Astrocyte of the cerebellum (primary cell): Measurements from ENCODE around the gene VSTM2B.

ENCODE experiments used
- DNase-seq: peaks from one replicate; pipeline ENCODE4 v3.0.0-alpha.2; 2011; ENCODE audit warnings: low read depth
- H3K4me3 ChIP-seq: 2 replicates; pipeline ENCODE4 v1.5.1; 2011; ENCODE audit warnings: mild to moderate bottlenecking, low read depth, low read length, moderate library complexity
- CTCF ChIP-seq: IDR thresholded peaks from 2 replicates; pipeline ENCODE4 v1.5.1; 2012; ENCODE audit warnings: low read length, low read depth, moderate library complexity, mild to moderate bottlenecking; ENCODE audit errors: missing control alignments
- in situ Hi-C: cut with HindIII; loops from 2 replicates; pipeline ENCODE4 v1.10.0; 2017; ENCODE audit warnings: low sequenced_read_pairs

The VSTM2B gene

GRCh38 chr19:29576761-29577648, 51.2 kb downstream of the VSTM2B start:
- H3K4me3 ChIP-seq, result no peak overlapping the region
- in situ Hi-C loops, result no loop called here
- DNase-seq, result no peak
- TF ChIP-seq CTCF, result no peak

- in situ Hi-C loops, result no loop called here
- no peak for DNase-seq
- no peak for TF ChIP-seq CTCF
- no peak overlapping the region for H3K4me3 ChIP-seq
Measured at GRCh38 chr19:29577649-29577963, 51.8 kb downstream of the VSTM2B start.

GRCh38 chr19:29578349-29578748, 52.6 kb downstream of the VSTM2B start:
- no peak for DNase-seq
- in situ Hi-C loops, result no loop called here

GRCh38 chr19:29579308-29579910, 53.6 kb downstream of the VSTM2B start:
- no peak overlapping the region for H3K4me3 ChIP-seq
- in situ Hi-C loops, result no loop called here
- TF ChIP-seq CTCF, result no peak
- DNase-seq, result no peak

More at GRCh38 chr19:29578349-29578748, 52.6 kb downstream of the VSTM2B start:
- H3K4me3 ChIP-seq, result no peak overlapping the region
- TF ChIP-seq CTCF, result no peak

GRCh38 chr19:29581398-29581797, 55.6 kb downstream of the VSTM2B start:
- no peak for DNase-seq
- H3K4me3 ChIP-seq, result no peak overlapping the region
- in situ Hi-C loops, result no loop called here
- TF ChIP-seq CTCF, result no peak

GRCh38 chr19:29583196-29583999, 57.6 kb downstream of the VSTM2B start:
- DNase-seq, result no peak
- no peak overlapping the region for H3K4me3 ChIP-seq
- no peak for TF ChIP-seq CTCF
- in situ Hi-C loops, result no loop called here
